Measurements from ENCODE around the gene RPS24.

- no peak for TF ChIP-seq POLR2AphosphoS5 (IDR thresholded peaks at IDR 0.05; ENCODE audit: insufficient read depth in 1 of 2, low read depth in 1 of 2)
- no peak for TF ChIP-seq CTCF (IDR thresholded peaks at IDR 0.05)
- TF ChIP-seq POLR2A (IDR thresholded peaks at IDR 0.05): no peak
These were observed 38.8 kb downstream of the RPS24 start for GRCh38 chr10:78072504-78072903.
